GM12865 (cell line): ENCODE results near the gene RARRES2.
A peak's percentile ranks its signal among the peaks of the same experiment; 100 is the strongest.
"Not testable (repeated sequence)": the region's sequence is repeated elsewhere in the genome, so short reads cannot be mapped to it uniquely, and the experiment has no call there.

ENCODE experiments used
- DNase-seq: peaks from one replicate; pipeline ENCODE4 v3.0.0; 2010; ENCODE audit warnings: low read depth
- H3K4me3 ChIP-seq: 2 replicates; pipeline ENCODE4 v1.5.1; 2011; ENCODE audit warnings: mild to moderate bottlenecking, low read depth, low read length, control low read depth
- CTCF ChIP-seq: IDR thresholded peaks from 2 replicates; pipeline ENCODE4 v1.5.1; 2011; ENCODE audit warnings: low read length, control low read depth, low read depth, inconsistent platforms; ENCODE audit not compliant: insufficient read depth; ENCODE audit errors: missing control alignments

The RARRES2 gene

GRCh38 chr7:150341263-150342120 lies at the start of gene RARRES2:
RARRES2 (minus strand) TSS chr7:150341629; CDS start chr7:150340609, 1,020 bp downstream.
- no peak within 1 kb of the TSS for H3K4me3 ChIP-seq
- no peak for TF ChIP-seq CTCF
- DNase-seq = no peak

- TF ChIP-seq CTCF = no peak
- H3K4me3 ChIP-seq = no peak overlapping the region
- no peak for DNase-seq
These were observed 48.8 kb upstream of the RARRES2 start for GRCh38 chr7:150390205-150390604.

GRCh38 chr7:150389532-150389816 lies 48.0 kb upstream of the RARRES2 start:
- TF ChIP-seq CTCF = no peak
- no peak overlapping the region for H3K4me3 ChIP-seq
- DNase-seq = no peak

- no peak overlapping the region for H3K4me3 ChIP-seq
- peak; percentile 10 for TF ChIP-seq CTCF
- no peak for DNase-seq
These were observed 47.5 kb upstream of the RARRES2 start for GRCh38 chr7:150388709-150389531.

GRCh38 chr7:150388306-150388705 lies 46.9 kb upstream of the RARRES2 start:
- no peak for TF ChIP-seq CTCF
- no peak for DNase-seq

GRCh38 chr7:150385884-150386283 lies 44.5 kb upstream of the RARRES2 start:
- DNase-seq, H3K4me3 ChIP-seq: not testable (repeated sequence)

More at GRCh38 chr7:150388306-150388705, 46.9 kb upstream of the RARRES2 start:
- no peak overlapping the region for H3K4me3 ChIP-seq

GRCh38 chr7:150385302-150385723 lies 43.9 kb upstream of the RARRES2 start:
- no peak for TF ChIP-seq CTCF
- no peak overlapping the region for H3K4me3 ChIP-seq
- no peak for DNase-seq
